ENCODE results near the gene CCDC148. TPM values are rescaled to one million over a fixed set of nuclear protein-coding genes. Genes with fewer than 3 reads are reported as not detected.

CCDC148 gene
- total RNA-seq, 1 donor from 2014 or later = 0.30 TPM

- DNase-seq = no peak
- Histone ChIP-seq H3K27ac (replicated peaks) (no peak overlapping the region), H3K4me3 (no peak overlapping the region), H3K27me3 (ENCODE audit: low read depth) (no peaks in the 10 kb centered on the region), H3K4me1 (no peaks in the 10 kb centered on the region), H3K9me3 (replicated peaks) (no peaks in the 10 kb centered on the region), H3K36me3 (no peaks in the 10 kb centered on the region)
- intact Hi-C loops (cut with micrococcal nuclease) = no loop called here
- no peak for TF ChIP-seq CTCF (IDR thresholded peaks at IDR 0.05; ENCODE audit: borderline replicate concordance)
Measured at GRCh38 chr2:158388159-158388558, 68.4 kb downstream of the CCDC148 start.

GRCh38 chr2:158385646-158386045 lies 70.9 kb downstream of the CCDC148 start:
- DNase-seq = no peak
- H3K9me3 ChIP-seq (replicated peaks) = peaks cover 11% of the 10 kb centered on the region
- H3K27me3 ChIP-seq (ENCODE audit: low read depth) = no peaks in the 10 kb centered on the region
- H3K4me3 ChIP-seq = no peak overlapping the region
- no peak overlapping the region for H3K27ac ChIP-seq (replicated peaks)
- intact Hi-C loops (cut with micrococcal nuclease) = no loop called here
- no peaks in the 10 kb centered on the region for H3K4me1 ChIP-seq
- H3K36me3 ChIP-seq = no peaks in the 10 kb centered on the region
- TF ChIP-seq CTCF (IDR thresholded peaks at IDR 0.05; ENCODE audit: borderline replicate concordance) = no peak

GRCh38 chr2:158381978-158382377 lies 74.6 kb downstream of the CCDC148 start:
- Histone ChIP-seq H3K4me3 (no peak overlapping the region), H3K27me3 (ENCODE audit: low read depth) (no peaks in the 10 kb centered on the region), H3K4me1 (no peaks in the 10 kb centered on the region), H3K27ac (replicated peaks) (no peak overlapping the region), H3K9me3 (replicated peaks) (peaks cover 23% of the 10 kb centered on the region), H3K36me3 (no peaks in the 10 kb centered on the region)
- TF ChIP-seq CTCF (IDR thresholded peaks at IDR 0.05; ENCODE audit: borderline replicate concordance) = no peak
- intact Hi-C loops (cut with micrococcal nuclease) = no loop called here
- no peak for DNase-seq

- peaks cover 23% of the 10 kb centered on the region for H3K9me3 ChIP-seq (replicated peaks)
- no peak overlapping the region for H3K4me3 ChIP-seq
- H3K4me1 ChIP-seq = no peaks in the 10 kb centered on the region
- TF ChIP-seq CTCF (IDR thresholded peaks at IDR 0.05; ENCODE audit: borderline replicate concordance) = no peak
- DNase-seq = no peak
- H3K27me3 ChIP-seq (ENCODE audit: low read depth) = no peaks in the 10 kb centered on the region
- no peak overlapping the region for H3K27ac ChIP-seq (replicated peaks)
- intact Hi-C loops (cut with micrococcal nuclease) = no loop called here
- H3K36me3 ChIP-seq = no peaks in the 10 kb centered on the region
Measured at GRCh38 chr2:158381205-158381604, 75.3 kb downstream of the CCDC148 start.

GRCh38 chr2:158380746-158381145 lies 75.8 kb downstream of the CCDC148 start:
- DNase-seq = no peak
- no peaks in the 10 kb centered on the region for H3K27me3 ChIP-seq (ENCODE audit: low read depth)
- H3K27ac ChIP-seq (replicated peaks) = no peak overlapping the region
- H3K4me1 ChIP-seq = no peaks in the 10 kb centered on the region
- no peaks in the 10 kb centered on the region for H3K36me3 ChIP-seq
- TF ChIP-seq CTCF (IDR thresholded peaks at IDR 0.05; ENCODE audit: borderline replicate concordance) = no peak
- no peak overlapping the region for H3K4me3 ChIP-seq
- peaks cover 23% of the 10 kb centered on the region for H3K9me3 ChIP-seq (replicated peaks)
- intact Hi-C loops (cut with micrococcal nuclease) = no loop called here

GRCh38 chr2:158378926-158379325 lies 77.6 kb downstream of the CCDC148 start:
- Histone ChIP-seq H3K27me3 (ENCODE audit: low read depth) (no peaks in the 10 kb centered on the region), H3K4me1 (no peaks in the 10 kb centered on the region), H3K27ac (replicated peaks) (no peak overlapping the region), H3K4me3 (no peak overlapping the region), H3K9me3 (replicated peaks) (peaks cover 23% of the 10 kb centered on the region), H3K36me3 (no peaks in the 10 kb centered on the region)
- TF ChIP-seq CTCF (IDR thresholded peaks at IDR 0.05; ENCODE audit: borderline replicate concordance) = no peak
- DNase-seq = no peak
- intact Hi-C loops (cut with micrococcal nuclease) = no loop called here

Measured in left ventricle myocardium inferior (tissue), 1 donor.